ENCODE measurements around the gene APLP1.

DNA sequence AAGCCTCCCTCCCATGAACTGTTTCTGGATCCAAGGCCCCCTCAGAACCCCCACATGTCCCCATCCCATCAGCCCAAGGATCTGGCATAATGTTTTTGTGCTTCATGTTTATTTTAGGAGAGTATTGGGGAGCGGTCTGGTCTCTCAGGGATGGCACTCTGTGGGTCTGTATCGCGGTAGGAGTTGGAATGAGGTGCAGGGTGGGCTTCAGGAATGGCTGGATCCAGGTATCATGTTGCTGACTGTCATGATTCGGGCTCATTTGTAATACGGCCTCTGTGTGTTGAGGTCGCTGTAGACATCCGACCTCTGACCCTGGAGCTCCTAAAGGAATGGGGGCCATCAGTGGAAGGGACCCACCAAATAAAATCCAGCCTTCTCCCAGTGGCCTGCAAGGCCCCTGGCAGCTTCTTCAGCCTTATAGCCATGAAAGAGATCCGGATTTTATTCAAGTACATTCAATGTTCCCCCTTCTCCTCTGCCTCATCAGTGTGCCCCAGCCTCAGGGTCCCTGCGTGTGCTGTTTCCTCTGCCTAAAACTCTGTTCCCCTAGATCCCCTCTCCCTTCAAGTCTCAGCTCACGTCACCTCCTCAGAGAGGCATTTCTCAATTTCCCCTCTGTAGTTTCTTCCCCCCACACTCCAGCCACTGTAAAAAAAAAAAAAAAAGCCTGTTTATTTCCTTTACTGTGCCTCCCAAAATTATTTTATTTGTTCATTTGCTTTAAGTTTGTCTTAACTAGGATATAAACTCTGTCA is 36.1 kb downstream of the APLP1 start:
- no peak for TF ChIP-seq EZH2 (optimal IDR thresholded peaks at IDR 0.05; ENCODE audit: low read depth, low read length)
- TF ChIP-seq, protein P1, sequence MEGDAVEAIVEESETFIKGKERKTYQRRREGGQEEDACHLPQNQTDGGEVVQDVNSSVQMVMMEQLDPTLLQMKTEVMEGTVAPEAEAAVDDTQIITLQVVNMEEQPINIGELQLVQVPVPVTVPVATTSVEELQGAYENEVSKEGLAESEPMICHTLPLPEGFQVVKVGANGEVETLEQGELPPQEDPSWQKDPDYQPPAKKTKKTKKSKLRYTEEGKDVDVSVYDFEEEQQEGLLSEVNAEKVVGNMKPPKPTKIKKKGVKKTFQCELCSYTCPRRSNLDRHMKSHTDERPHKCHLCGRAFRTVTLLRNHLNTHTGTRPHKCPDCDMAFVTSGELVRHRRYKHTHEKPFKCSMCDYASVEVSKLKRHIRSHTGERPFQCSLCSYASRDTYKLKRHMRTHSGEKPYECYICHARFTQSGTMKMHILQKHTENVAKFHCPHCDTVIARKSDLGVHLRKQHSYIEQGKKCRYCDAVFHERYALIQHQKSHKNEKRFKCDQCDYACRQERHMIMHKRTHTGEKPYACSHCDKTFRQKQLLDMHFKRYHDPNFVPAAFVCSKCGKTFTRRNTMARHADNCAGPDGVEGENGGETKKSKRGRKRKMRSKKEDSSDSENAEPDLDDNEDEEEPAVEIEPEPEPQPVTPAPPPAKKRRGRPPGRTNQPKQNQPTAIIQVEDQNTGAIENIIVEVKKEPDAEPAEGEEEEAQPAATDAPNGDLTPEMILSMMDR (IDR thresholded peaks at IDR 0.05; ENCODE audit: low read length): no peak
